ENCODE results near the gene NCBP3.

NCBP3 gene

DNA sequence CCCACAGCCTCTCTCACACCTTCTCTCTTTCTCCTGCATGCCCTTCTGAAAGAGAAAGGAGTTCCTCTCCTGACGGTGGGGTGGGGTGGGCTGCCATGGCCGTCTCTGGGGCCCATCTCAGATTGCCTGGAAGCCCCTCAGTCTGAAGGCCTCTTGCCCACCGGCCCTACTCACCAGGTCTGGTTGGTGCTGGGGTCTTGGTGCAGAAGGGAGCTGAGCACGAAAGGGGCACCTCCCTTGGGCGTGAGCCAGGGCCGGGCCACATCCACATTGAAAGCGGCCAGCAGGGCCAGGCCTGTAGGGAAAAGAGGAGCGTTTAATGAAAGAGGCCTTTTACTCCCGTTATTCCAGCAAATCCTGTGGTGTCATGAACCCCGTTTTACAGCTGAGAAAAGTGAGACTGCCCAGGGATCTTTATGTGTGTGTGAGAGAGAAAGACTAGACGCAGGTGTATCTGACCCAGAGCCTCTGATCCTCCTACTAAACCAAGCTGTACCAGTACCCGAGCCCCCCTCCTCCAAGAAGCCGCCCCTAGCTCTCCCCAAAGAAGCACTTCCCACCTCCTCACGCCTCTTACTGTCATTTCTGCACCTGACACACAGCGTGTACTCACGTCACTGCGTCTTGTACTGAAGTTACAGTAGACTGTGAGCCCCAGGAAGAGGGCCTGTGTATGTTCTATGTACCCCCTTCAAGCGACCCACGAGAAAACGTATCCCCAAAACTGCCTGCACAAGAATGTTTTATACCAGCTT lies 68.5 kb downstream of the NCBP3 start:
- Histone ChIP-seq H3K9ac (ENCODE audit: low read depth, low read length) (no peak overlapping the region), H4K20me1 (ENCODE audit: insufficient read depth, low read length) (no peaks in the 10 kb centered on the region), H3K27ac (ENCODE audit: low read length) (no peak overlapping the region; the same call in 1 of the 2 replicates), H2AFZ (ENCODE audit: low read depth, low read length) (no peak overlapping the region), H3K4me2 (ENCODE audit: insufficient read depth, low read length) (no peak overlapping the region), H3K9me3 (ENCODE audit: insufficient read depth, low read length, severe bottlenecking) (no peaks in the 10 kb centered on the region), H3K27me3 (ENCODE audit: insufficient read depth, low read length, poor library complexity) (no peaks in the 10 kb centered on the region), H3K79me2 (ENCODE audit: insufficient read depth, low read length) (no peaks in the 10 kb centered on the region), H3K4me1 (ENCODE audit: insufficient read depth, low read length) (peaks cover 4% of the 10 kb centered on the region), H3K36me3 (ENCODE audit: insufficient read depth, low read length) (no peaks in the 10 kb centered on the region), H3K4me3 (ENCODE audit: low read depth in 1 of 2, low read length in 2 of 2) (no peak overlapping the region)
- no peak for ATAC-seq (ENCODE audit: insufficient read depth, low read depth)
- no peak for DNase-seq
- no peak for TF ChIP-seq EZH2 (IDR thresholded peaks at IDR 0.05; ENCODE audit: borderline replicate concordance, low read depth, low read length, severe bottlenecking)
- TF ChIP-seq, protein P1, sequence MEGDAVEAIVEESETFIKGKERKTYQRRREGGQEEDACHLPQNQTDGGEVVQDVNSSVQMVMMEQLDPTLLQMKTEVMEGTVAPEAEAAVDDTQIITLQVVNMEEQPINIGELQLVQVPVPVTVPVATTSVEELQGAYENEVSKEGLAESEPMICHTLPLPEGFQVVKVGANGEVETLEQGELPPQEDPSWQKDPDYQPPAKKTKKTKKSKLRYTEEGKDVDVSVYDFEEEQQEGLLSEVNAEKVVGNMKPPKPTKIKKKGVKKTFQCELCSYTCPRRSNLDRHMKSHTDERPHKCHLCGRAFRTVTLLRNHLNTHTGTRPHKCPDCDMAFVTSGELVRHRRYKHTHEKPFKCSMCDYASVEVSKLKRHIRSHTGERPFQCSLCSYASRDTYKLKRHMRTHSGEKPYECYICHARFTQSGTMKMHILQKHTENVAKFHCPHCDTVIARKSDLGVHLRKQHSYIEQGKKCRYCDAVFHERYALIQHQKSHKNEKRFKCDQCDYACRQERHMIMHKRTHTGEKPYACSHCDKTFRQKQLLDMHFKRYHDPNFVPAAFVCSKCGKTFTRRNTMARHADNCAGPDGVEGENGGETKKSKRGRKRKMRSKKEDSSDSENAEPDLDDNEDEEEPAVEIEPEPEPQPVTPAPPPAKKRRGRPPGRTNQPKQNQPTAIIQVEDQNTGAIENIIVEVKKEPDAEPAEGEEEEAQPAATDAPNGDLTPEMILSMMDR (IDR thresholded peaks at IDR 0.05; ENCODE audit: borderline replicate concordance, extremely low read depth, low read length, poor library complexity, severe bottlenecking): no peak

DNA sequence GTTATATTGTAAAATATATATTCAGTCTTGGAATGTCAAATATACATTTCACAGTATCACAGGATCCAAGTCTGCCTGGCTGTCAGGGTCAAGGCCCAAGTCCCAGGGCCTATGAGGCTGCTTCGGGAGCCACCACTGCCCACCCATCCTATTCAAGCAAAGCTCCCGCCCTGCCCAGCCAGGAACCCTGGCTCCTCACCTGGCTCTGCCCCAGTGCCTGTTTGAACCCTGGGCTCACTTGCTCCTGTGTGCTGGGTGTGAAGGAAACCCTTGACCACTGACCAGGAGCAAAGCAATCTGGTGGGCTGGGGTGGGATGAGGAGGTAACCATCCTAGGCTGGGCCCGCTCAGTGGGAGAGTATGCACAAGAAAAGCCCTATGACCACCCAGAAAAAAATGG lies 72.1 kb downstream of the NCBP3 start:
- no peak overlapping the region for H3K4me3 ChIP-seq (ENCODE audit: low read depth in 1 of 2, low read length in 2 of 2)
- ATAC-seq (ENCODE audit: insufficient read depth, low read depth): no peak

DNA sequence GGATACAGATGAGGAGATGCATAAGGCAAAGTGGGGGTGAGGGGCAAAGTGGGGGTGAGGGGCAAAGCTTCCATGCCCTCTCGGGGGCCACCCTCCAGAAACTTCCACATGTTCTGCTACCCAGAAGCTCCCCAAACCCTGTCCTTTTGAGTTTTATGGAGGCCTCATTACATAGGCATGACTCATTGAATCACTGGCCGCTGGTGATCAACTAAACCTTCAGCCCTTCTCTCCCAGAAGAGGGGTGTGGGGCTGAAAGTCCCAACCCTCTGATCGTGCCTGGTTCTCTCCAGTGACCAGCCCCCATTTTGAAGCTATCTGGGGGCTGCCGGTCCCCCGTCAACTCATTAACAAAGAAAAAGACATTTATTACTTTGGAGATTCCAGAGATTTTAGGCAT lies 72.5 kb downstream of the NCBP3 start:
- H3K4me2 ChIP-seq (ENCODE audit: insufficient read depth, low read length): no peak overlapping the region
- no peak overlapping the region for H3K4me3 ChIP-seq (ENCODE audit: low read depth in 1 of 2, low read length in 2 of 2)
- no peak for TF ChIP-seq EZH2 (IDR thresholded peaks at IDR 0.05; ENCODE audit: borderline replicate concordance, low read depth, low read length, severe bottlenecking)
- TF ChIP-seq, protein P1 (IDR thresholded peaks at IDR 0.05; ENCODE audit: borderline replicate concordance, extremely low read depth, low read length, poor library complexity, severe bottlenecking): no peak
- peaks cover 45% of the 10 kb centered on the region for H3K4me1 ChIP-seq (ENCODE audit: insufficient read depth, low read length)
- no peaks in the 10 kb centered on the region for H3K9me3 ChIP-seq (ENCODE audit: insufficient read depth, low read length, severe bottlenecking)
- H4K20me1 ChIP-seq (ENCODE audit: insufficient read depth, low read length): no peaks in the 10 kb centered on the region
- no peaks in the 10 kb centered on the region for H3K27me3 ChIP-seq (ENCODE audit: insufficient read depth, low read length, poor library complexity)
- no peak overlapping the region for H2AFZ ChIP-seq (ENCODE audit: low read depth, low read length)
- no peak for DNase-seq
- no peak overlapping the region; the same call in 1 of the 2 replicates for H3K27ac ChIP-seq (ENCODE audit: low read length)
- H3K9ac ChIP-seq (ENCODE audit: low read depth, low read length): no peak overlapping the region
- no peaks in the 10 kb centered on the region for H3K79me2 ChIP-seq (ENCODE audit: insufficient read depth, low read length)
- ATAC-seq (ENCODE audit: insufficient read depth, low read depth): no peak
- H3K36me3 ChIP-seq (ENCODE audit: insufficient read depth, low read length): no peaks in the 10 kb centered on the region

More for the DNA sequence above, 72.1 kb downstream of the NCBP3 start:
- Histone ChIP-seq H3K27me3 (ENCODE audit: insufficient read depth, low read length, poor library complexity) (no peaks in the 10 kb centered on the region), H2AFZ (ENCODE audit: low read depth, low read length) (no peak overlapping the region), H3K4me2 (ENCODE audit: insufficient read depth, low read length) (no peak overlapping the region), H3K4me1 (ENCODE audit: insufficient read depth, low read length) (peaks cover 40% of the 10 kb centered on the region), H3K9ac (ENCODE audit: low read depth, low read length) (no peak overlapping the region), H3K36me3 (ENCODE audit: insufficient read depth, low read length) (no peaks in the 10 kb centered on the region), H4K20me1 (ENCODE audit: insufficient read depth, low read length) (no peaks in the 10 kb centered on the region), H3K9me3 (ENCODE audit: insufficient read depth, low read length, severe bottlenecking) (no peaks in the 10 kb centered on the region), H3K27ac (ENCODE audit: low read length) (no peak overlapping the region), H3K79me2 (ENCODE audit: insufficient read depth, low read length) (no peaks in the 10 kb centered on the region)
- DNase-seq: no peak
- TF ChIP-seq, protein P1 (IDR thresholded peaks at IDR 0.05; ENCODE audit: borderline replicate concordance, extremely low read depth, low read length, poor library complexity, severe bottlenecking): no peak
- no peak for TF ChIP-seq EZH2 (IDR thresholded peaks at IDR 0.05; ENCODE audit: borderline replicate concordance, low read depth, low read length, severe bottlenecking)

Data from DND-41 (cell line).